HepG2 (cell line): ENCODE data around the gene ERP27.

Source experiments
- ATF3 ChIP-seq: sonication (generic); formaldehyde crosslinking; IDR thresholded peaks from 2 replicates; pipeline ENCODE4 v1.4.0; 2020; ENCODE audit warnings: missing genetic modification reagents
- CTCF ChIP-seq: sonication (generic); formaldehyde crosslinking; IDR thresholded peaks from 2 replicates; pipeline ENCODE4 v1.5.0; 2020; ENCODE audit warnings: mild to moderate bottlenecking, missing genetic modification reagents, moderate library complexity
- E2F1 ChIP-seq: sonication (generic); formaldehyde crosslinking; IDR thresholded peaks from 2 replicates; pipeline ENCODE4 v1.5.0; 2020; ENCODE audit warnings: missing genetic modification reagents
- EZH2 ChIP-seq: conservative IDR thresholded peaks from 2 replicates; pipeline ENCODE4 v1.6.1; 2012; ENCODE audit warnings: mild to moderate bottlenecking, low read depth, low read length, moderate library complexity
- MAFK ChIP-seq, 2 experiments: IDR thresholded peaks in 1 of 2; conservative IDR thresholded peaks in 1 of 2; 2 replicates each; pipeline ENCODE4 v1.6.1; 2011; ENCODE audit warnings: improper control_type of control experiment in 2 of 2, low read length in 2 of 2
- TCF12 ChIP-seq, 2 experiments: fragments of 450-650 bp in 1 of 2; sonication (generic) in 1 of 2; formaldehyde crosslinking in 1 of 2; IDR thresholded peaks; 2 replicates each; pipeline versions ENCODE4 v1.6.1 to v1.8.0; 2017 to 2022; ENCODE audit warnings: antibody characterized with exemption in 1 of 2, mild to moderate bottlenecking in 1 of 2, missing genetic modification reagents in 1 of 2, moderate library complexity in 1 of 2
- TGIF2 ChIP-seq: IDR thresholded peaks from 2 replicates; pipeline ENCODE4 v1.6.1; 2016; ENCODE audit warnings: control low read depth, missing compliant biosample characterization
- ZNF451 ChIP-seq: sonication (generic); formaldehyde crosslinking; IDR thresholded peaks from 2 replicates; pipeline ENCODE4 v1.5.0; 2020; ENCODE audit warnings: mild to moderate bottlenecking, missing genetic modification reagents
- ZNF784 ChIP-seq: sonication (generic); formaldehyde crosslinking; IDR thresholded peaks from 2 replicates; pipeline ENCODE4 v1.5.1; 2020; ENCODE audit warnings: missing genetic modification reagents, mild to moderate bottlenecking, borderline replicate concordance
- ZNF83 ChIP-seq: sonication (generic); formaldehyde crosslinking; IDR thresholded peaks from 2 replicates; pipeline ENCODE4 v1.4.0; 2020; ENCODE audit warnings: missing genetic modification reagents, mild to moderate bottlenecking, borderline replicate concordance
- TF ChIP-seq, protein P1 (sequence below): sonication (generic); formaldehyde crosslinking; IDR thresholded peaks from 2 replicates; pipeline ENCODE4 v1.8.1; 2023; ENCODE audit warnings: missing genetic modification reagents, inconsistent platforms, borderline replicate concordance
- TF ChIP-seq, protein P2 (sequence below): sonication (generic); formaldehyde crosslinking; conservative IDR thresholded peaks from 2 replicates; pipeline ENCODE4 v1.8.0; 2022; ENCODE audit warnings: missing genetic modification reagents

DNA sequence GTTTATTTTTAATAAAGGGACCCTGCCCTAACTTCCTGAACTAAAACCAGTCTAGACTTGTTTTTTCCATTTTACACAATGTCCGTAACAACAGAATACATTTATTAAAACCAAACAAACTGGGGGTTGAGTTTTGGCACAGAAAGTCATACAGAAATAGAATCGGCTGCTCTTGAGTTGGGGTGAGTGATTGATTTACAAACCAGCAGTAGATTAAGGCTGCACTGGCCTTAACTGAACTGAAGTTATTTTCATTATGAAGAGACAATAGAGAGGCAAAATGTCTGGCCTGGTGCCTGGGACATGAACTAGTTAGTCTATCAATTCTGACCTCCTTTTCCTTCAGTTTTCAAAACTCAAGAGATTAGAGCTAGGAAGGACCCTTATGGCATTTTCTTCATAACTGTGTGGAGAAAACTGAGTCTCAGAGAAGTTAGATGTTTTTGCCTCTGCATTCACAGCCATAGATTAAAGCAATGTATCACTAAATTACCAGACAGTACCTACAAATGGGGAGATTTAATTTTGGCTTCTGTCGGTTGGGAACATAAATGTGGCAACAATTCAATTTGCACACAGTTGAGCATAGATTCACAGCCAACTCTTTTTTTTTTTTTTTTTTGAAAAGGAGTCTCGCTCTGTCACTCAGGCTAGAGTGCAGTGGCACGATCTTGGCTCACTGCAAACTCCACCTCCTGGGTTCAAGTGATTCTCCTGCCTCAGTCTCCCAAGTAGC, 32.9 kb downstream of the ERP27 start:
- TF ChIP-seq TCF12 (IDR thresholded peaks at IDR 0.05) (no peak), TCF12 (CRISPR knock-in tag; IDR thresholded peaks at IDR 0.05) (no peak), MAFK (conservative IDR thresholded peaks at IDR 0.05 in 1 of 2, IDR thresholded peaks at IDR 0.05 in 1 of 2; ENCODE audit: low read length in 2 of 2) (no peak), EZH2 (no peak), ZNF784 (CRISPR knock-in tag) (no peak), CTCF (CRISPR knock-in tag) (no peak), ZNF451 (CRISPR knock-in tag) (no peak), E2F1 (CRISPR knock-in tag) (no peak), ZNF83 (CRISPR knock-in tag) (no peak), TGIF2 (CRISPR knock-in tag) (no peak), ATF3 (CRISPR knock-in tag) (no peak)
- TF ChIP-seq, protein P1, sequence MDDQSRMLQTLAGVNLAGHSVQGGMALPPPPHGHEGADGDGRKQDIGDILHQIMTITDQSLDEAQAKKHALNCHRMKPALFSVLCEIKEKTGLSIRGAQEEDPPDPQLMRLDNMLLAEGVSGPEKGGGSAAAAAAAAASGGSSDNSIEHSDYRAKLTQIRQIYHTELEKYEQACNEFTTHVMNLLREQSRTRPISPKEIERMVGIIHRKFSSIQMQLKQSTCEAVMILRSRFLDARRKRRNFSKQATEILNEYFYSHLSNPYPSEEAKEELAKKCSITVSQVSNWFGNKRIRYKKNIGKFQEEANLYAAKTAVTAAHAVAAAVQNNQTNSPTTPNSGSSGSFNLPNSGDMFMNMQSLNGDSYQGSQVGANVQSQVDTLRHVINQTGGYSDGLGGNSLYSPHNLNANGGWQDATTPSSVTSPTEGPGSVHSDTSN, result no peak
- TF ChIP-seq, protein P2, sequence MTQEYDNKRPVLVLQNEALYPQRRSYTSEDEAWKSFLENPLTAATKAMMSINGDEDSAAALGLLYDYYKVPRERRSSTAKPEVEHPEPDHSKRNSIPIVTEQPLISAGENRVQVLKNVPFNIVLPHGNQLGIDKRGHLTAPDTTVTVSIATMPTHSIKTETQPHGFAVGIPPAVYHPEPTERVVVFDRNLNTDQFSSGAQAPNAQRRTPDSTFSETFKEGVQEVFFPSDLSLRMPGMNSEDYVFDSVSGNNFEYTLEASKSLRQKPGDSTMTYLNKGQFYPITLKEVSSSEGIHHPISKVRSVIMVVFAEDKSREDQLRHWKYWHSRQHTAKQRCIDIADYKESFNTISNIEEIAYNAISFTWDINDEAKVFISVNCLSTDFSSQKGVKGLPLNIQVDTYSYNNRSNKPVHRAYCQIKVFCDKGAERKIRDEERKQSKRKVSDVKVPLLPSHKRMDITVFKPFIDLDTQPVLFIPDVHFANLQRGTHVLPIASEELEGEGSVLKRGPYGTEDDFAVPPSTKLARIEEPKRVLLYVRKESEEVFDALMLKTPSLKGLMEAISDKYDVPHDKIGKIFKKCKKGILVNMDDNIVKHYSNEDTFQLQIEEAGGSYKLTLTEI, result no peak
